AG08395 (cell line): ENCODE data around the gene ZNF407.
"Not testable (repeated sequence)": the region's sequence is repeated elsewhere in the genome, so short reads cannot be mapped to it uniquely, and the experiment has no call there.

Source experiments
- DNase-seq: peaks from one replicate; pipeline ENCODE4 v3.0.0; 2012; ENCODE audit warnings: mixed read lengths, low spot score

The ZNF407 gene

DNA sequence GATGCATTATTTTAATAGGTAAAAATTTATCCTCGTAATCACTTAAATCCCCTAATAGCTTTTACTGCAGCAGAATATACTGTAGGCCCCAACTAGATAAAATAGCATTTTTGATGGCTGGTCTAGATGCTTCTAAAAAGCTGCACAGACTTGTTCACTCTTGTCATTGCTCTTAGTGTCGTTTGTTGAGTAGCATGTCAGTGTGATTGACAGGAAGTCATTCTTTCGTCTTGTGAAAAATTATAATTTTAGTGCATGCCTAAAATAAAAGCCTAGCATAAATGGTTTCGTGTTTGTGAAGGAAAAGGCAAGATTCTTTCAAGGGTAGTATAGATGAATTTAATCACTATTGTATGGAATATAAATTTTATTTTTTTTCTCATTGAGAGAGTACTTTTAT lies 336.3 kb downstream of the ZNF407 start:
- no peak for DNase-seq

DNA sequence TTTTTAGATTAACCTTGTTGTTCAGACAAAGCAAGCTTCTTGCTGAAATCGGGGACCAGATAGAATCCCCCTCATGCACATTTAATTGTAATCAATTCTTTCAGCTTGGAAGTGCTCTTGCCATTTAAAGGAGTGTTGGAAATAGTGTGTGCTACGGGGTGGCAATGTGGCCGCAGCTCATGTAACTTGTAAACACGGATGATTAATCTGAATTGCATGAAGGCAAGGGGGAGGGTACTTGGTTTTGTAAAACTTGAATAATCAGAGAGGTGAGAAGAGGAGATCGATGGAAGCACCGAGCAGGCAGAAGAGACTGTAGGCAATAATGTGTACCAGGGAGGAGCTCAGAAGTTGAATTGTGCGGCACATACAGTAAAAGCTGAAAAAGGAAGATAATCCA lies 337.8 kb downstream of the ZNF407 start:
- no peak for DNase-seq

DNA sequence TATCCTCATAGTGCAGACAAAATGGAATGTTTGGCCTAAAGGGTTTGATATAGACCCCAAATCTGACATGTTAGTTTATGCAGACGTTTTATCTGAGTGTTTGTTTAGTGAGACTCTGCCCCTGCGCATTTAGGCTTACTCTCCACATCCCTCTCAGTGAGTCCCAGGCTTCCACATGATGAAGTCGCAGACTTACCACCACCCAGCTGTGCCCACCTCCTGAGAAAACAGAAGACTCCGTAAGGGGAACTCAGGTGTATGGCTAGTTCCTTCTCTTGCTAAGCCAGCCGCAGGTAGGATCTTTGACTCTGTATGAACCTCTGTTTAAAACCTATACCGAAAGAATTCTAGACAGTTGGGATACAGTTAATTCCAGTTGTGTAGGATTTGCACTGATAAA lies 338.7 kb downstream of the ZNF407 start:
- no peak for DNase-seq

DNA sequence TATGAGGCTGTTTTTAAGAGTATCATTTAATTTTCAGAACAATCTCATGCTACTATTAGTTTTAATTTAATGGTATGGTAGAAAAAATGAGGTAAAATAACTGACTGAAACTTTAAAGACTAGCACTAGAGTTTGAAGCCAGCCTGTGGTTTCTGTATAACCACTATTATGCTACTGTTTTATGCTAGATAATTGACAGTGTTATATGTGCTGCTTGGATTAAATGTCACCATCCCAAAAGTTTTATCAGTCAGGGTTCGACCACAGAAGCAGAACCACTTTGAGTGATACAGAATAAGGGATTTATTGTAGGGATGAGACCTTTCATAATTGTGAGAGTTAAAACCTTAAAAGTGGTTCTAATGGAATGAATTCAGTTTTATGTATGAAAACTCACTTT lies 339.6 kb downstream of the ZNF407 start:
- DNase-seq = no peak

DNA sequence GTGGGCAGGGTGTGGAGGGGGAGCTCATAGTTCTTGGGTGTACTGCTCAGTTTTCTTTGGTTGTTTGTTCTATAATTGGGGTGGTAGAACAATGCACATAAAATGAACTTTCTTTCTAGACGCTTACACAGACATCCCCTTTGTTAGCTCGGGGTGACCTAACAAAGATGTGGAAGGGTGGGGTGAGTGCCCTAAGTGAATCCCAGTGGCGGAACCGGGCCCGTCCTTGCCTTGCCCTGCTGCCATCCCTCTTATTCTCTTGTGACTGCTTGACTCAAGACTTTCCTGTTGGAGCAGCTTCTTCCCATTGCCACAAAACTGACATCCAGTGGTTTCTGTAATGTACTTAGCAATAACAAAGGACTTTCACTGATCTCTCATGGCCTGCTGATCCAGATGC lies 343.2 kb downstream of the ZNF407 start:
- no peak for DNase-seq

DNA sequence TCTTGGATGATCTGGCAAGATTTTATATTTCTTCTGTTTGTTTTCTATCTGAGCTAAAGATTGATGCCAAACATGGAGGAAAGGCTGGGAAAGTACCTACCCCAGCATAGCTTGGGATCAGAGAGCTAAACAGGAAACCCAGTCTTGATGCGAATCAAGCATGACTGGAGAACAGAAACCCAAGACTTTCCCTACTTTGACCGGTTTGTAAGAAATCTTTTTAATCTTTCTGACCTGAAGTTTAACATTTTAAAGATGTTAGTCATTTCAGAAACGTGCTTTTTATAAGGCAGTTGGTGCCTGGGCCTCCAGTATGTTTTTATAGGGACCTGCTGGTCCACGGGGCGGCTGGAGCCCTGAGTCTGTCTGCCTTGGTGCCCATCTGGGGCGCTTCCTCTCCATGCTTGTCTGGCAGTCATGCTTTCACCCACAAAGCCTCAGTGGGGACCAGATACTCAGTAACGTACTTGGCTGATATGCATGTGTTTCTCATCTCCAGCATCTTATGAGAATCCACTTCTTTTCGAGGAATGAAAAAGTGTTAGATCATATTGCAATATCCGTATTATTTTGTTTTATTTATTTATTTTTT lies 344.7 kb downstream of the ZNF407 start:
- DNase-seq = no peak

DNA sequence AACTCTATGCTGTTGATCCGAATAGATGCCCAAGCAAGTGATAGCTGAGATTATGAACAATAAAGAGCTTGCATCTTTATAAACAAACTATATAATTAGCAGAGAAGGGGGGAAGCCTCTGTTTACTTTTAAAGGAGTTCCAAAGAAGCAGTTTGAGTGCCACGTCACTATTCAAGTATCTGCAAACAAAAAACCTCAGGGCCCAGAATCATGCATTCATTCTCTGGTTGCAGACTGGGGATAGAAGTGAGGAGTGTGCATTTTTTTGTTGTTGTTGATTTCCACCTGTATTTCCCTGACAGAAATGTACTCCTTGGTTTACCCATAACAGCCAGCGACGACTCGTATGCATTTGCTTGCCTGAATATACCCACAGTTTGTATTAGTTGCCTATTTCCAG lies 347.0 kb downstream of the ZNF407 start:
- no peak for DNase-seq

DNA sequence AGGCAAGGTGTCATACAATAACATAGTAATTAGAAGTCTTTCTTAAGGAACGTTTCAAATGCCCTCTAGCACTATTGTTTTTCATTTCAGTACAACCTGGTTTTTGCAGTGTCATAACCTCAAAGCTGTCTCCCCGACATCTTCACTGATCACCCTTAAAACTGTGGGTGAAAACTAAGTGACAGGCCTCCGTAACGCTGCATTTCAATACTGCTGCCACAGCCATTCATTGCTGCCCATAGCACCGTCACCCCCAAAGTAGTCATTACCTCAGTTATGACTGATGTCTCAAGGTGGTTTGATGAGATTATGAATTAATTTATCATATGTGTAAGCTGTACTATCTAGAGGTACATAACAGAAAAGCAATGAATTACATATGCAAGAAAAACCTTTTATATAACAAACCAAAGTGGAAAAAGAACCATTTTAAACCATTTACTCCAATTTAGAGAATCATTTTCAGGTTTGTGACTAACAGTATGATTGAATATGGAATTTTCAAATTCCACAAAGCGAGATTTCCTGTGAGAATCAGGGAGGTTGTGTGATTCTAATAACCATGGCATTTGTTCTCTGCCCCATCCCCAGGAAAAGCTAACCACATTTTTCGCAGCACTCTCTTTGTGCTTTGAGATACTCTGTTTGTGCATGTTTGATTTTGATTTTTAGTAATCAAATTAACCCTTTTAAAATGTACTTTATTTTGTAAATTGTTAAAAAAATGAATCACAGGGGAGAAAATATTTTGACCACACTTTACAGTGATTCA lies 348.3 kb downstream of the ZNF407 start:
- DNase-seq = peak; percentile 11

DNA sequence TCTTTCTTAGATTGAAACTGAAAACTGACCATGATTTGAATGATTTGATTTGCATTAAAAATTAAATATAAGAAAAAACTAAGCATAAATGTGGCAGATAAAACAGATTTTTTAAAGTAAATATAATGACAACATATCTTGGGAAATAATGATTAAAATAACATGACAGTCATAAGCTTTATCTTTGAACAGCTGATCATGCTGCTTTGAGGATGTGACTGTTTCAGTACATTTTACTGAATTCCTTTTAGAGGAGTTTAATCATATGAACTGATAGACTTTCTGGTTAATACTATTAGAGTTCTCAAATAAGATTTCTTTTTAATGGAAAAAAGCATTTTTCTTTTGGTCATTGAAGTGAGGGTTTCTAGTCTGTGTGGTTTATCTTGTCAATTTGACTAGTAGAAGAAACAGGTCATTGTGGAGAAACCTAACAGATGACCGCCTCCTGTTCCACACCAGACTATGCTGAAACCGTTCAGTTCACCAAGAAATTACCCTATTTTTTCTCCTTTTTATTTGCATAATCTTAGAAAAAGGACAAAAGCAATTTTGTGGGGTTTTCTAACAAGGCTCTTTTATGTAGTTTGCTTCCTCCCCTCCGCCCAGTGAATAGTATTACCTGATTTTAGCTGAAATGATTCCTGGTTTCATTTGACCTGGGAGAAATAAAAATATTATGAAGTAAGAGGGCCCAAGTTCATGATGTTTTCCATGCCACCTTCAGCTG lies 349.1 kb downstream of the ZNF407 start:
- no peak for DNase-seq

DNA sequence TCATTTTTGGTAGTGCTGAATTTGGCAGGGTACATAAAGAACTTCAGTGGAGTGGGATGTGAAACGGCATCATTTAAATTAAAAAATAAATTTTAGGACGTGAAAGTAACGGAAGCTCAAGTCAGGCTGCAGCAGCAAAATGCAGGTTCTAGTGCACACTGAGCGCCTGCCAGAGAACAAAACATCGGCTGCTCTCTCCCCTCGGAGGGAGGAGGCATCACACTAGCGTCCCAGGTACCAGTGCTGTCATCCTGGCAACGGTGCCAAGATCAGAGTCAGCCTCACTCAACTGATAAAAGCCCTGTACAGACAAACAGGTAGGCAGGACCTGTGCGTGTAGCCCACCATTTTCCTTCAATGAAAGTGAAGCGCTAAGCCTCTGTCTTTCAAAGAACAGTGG lies 349.7 kb downstream of the ZNF407 start:
- DNase-seq = no peak

DNA sequence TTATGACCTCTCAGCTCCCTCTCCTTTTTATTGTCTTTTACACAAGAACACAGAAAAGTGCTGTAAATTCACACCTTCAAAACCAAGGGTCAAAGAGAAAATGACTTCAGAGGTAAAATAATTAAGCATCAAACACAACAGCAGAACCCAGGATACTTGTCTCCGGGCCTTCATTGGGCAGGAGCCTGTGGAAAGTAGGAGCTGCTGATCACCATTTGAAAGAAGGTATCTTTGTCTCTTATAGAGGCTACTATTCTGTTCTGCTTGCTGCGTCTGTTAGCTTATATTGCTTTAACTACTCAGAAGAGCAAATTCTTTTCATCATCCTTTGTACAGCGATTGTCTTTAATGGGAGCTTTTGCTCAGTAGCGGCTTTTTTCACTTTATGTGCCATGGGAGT lies 350.2 kb downstream of the ZNF407 start:
- DNase-seq = no peak

DNA sequence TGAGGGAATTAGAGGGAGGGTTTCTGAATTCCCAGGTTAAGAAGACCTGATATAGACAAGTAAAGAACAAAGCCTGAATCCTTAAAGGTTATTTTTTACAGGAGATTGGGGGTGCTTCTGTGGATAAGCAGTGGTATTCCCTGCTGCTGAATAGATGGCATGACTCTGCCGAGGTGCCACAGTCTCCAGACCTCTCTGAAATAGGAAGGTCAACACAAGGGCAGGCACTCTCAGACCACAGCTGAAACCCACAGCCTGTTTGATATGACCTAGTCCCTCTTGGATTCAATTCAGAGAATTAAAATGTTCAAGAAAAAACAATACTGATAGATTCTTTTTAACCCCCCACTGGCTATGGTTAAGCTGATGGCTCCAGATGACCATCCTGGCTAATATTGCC lies 351.9 kb downstream of the ZNF407 start:
- no peak for DNase-seq

DNA sequence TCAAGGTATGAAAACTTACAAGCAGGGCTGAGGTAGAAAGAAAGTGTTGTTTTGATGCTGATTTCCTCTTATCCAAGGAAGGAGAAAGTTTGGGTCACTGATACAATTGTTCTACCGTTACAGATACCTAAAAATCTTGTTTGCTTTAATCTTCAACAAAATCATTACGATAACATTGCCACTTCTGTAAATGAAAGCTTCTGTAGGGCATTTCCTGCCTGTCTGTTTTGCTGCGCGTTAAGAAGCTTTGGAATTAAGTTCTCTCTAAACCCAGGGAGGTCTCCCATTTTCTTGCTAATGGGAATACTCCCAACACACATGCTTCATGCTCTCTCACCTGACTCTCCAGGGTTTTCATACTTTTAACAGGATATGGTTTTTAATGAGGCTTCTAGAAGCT lies 352.8 kb downstream of the ZNF407 start:
- no peak for DNase-seq

DNA sequence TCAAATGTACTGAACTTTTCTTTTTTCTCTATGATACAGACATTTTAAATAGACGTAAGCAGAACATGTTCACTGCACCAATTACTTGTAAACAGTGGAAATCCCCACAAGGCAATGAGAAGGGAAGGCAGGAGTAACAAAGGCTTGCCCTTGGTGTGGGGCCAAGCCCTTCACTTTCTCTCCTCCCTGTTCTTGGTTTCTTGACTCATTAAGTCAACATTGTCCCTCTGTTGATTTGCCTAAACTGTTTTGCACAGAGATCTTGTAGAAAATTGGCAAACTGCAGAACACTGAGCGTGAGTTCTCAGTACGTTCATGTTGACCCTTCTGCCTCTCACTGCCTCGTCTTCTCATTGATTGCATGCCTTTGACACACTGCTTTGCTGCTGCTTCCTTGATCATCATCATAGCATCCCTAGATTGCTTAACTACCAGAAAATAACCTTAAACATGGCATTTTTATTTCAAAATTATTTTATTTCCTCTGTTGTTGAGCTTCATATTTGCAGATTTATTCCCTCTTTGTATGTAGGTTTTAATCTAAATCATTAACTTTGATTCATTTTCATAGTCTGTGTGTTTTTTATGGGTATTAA lies 353.6 kb downstream of the ZNF407 start:
- DNase-seq = peak; percentile 52

DNA sequence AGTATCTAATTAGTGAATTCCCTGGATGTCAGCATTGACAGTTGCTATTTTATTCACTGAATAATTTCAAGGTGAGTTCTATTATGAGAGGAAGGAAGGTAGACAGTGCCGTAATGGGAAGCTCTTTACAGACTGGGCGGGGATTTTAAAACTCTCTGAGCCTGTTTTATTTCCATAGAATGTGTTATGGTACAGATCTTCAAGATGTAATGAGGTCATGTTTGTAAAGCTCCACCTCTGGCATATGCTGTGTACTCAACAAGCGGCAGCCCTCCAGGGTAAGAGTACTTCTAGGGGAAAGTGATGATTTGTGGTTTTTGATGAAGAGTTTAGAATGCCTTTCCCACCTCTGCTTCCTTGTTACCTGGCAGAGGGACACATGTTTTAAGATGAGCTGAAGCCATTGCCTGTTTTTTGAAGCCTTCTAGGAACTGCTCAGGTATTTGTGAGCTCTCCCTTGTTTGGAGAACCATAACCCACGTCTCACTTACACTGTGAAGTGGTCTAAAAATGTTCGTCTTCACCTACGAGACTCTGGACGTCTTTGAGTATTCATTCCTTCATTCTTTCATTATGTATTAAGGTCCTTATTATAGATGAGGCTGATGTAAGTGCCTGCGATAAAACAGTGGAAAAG lies 360.0 kb downstream of the ZNF407 start:
- DNase-seq = no peak

DNA sequence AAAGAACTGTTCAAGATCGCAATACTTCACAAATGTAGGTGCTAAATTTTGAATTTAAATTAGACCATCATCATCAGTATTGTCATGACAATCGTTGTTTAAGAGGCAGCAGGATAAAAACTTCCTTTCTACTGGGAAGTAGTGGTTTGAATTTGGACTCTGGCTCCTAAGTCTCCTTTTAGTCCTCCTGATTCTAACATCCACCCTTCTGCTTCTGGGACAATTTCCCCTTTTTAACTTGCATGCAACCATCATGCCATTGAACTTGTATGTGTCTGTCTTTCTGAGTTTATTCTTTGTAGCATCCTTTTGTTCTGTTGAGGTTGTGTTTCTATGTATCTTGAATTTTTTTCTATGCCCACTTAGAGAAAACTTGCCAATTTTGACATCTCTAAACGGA lies 361.5 kb downstream of the ZNF407 start:
- DNase-seq = no peak

DNA sequence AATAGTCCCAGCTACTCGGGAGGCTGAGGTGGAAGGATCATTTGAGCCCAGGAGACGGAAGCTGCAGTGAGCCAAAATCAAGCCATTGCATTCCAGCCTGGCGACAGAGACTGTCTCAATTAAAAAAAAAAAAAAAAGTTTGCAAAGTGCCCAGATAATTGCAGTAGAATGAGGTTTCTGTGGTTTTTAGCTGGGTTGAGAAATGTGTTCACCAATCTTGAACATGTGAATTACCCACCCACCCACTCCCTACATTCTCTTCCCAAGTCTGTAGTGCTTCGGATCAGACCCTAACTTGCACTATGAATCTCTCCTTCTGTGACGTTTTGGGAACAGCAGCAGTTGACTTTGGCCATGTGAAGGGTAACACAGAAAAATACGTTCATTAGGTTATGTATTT lies 363.9 kb downstream of the ZNF407 start:
- DNase-seq = no peak

DNA sequence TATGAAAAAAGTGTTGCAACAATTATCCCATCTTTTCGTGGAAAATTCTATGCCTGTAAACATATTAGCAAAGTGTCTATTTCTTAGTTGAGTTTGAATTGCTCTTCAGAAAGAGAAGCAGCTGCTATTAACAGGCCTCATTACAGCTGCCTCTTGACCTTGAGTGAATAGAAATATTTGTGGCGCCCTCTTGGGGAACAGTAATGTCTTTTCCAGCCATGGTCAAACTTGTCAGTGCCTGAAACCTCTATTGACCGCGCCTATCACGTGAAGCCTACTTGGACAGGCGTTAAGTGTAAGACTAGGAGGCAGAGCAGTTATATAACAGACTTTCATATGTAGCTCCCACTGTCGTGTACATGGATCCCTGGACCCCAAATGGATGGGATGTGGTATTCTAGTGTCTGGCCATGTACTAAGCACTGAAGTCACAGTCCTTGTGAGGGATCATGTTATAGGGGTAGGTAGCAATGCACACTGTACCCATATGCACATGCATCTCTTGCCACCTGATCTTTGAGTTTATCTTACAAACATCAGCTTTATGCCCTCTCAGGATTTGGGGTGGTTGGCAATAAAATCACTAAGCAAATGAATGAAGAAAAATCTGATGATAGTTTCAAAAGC lies 366.3 kb downstream of the ZNF407 start:
- DNase-seq = peak; percentile 15

DNA sequence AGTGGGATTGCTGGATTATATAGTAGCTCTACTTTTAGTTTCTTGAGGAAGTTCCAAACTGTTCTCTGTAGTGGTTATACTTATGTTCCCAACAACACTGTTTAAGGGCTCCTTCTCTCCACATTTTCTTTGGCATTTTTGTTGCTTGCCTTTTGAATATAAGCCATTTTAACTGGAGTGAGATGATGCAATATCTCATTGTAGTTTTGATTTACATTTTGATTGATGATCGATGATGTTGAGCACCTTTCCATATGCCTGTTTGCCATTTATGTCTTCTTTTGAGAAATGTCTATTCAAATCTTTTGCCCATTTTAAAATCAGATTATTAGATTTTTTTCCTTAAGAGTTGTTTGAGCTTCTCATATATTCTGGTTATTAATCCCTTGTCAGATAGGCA lies 368.0 kb downstream of the ZNF407 start:
- no peak for DNase-seq

DNA sequence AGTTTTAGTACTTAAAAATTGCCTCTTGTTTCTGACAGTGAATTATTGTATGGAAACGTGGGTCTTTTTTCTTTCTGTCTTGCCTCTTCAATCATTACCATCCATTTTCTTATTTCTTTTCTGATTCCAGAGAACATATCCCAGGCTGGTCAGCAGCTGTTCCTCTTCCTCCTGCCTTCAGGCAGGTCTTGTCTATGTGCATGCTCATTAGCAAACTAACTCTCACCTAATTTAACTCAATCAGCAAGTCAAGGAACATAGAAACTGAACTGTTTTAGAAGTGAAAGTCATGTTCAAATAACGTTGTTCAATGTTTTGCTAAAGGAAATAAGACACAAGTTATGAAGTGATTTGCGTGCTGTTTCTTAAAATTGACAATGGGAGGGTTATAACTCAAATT lies 369.8 kb downstream of the ZNF407 start:
- no peak for DNase-seq

DNA sequence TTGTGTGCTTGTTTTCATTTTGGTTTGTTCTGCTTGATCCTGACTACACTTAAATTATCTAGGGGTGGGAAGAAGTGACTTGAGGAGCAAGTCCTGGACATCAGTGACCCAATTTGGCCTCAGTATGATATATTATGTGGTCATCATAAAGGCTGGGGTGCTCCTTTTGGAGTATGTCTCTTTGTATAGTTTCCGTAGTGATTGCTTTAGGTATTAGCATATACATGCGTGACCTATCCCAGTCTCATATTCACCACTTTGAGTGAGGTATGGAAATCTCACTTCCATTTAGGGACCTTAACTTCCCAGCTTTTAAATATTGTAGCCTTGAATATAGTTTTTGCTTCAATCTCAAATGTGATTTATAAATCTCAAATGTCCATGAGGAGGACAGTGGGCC lies 370.3 kb downstream of the ZNF407 start:
- DNase-seq = no peak

DNA sequence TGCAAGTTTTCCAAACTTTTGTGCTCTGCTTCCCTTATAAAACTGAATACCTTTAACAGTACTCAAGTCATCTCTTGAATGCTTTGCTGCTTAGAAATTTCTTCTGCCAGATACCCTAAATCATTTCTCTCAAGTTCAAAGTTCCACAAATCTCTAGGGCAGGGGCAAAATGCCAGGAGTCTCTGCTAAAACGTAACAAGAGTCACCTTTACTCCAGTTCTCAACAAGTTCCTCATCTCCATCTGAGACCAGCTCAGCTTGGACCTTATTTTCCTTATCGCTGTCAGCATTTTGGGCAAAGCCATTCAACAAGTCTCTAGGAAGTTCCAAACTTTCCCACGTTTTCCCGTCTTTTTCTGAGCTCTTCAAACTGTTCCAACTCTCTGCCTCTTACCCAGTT lies 373.7 kb downstream of the ZNF407 start:
- DNase-seq = not testable (repeated sequence)
